GM19468 (cell line): Measurements from ENCODE around the gene NCLN.
"Not testable (repeated sequence)": the region's sequence is repeated elsewhere in the genome, so short reads cannot be mapped to it uniquely, and the experiment has no call there.

Source experiments
- ATAC-seq: cut with Tn5 transposase; IDR thresholded peaks from one replicate; pipeline ENCODE4 v1.9.1; 2021; ENCODE audit warnings: mild to moderate bottlenecking, moderate library complexity, moderate number of reproducible peaks; ENCODE audit not compliant: unreplicated experiment; ENCODE audit errors: extremely low read depth

The NCLN gene

DNA sequence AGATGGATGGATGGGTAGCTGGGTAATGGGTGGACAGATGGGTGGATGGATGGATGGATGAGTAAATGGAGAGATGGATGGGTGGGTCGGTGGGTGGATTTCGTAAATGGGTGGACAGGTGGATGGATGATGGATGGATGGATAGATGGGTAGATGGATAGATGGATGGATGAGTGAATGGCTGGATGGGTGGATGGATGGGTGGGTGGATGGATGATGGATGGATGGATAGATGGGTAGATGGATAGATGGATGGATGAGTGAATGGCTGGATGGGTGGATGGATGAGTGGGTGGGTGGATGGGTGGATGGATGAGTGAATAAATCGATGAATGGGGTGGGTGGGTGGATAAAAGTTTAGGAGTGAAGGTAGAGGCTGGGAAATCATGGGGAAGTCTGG lies 31.3 kb upstream of the NCLN start:
- not testable (repeated sequence) for ATAC-seq

DNA sequence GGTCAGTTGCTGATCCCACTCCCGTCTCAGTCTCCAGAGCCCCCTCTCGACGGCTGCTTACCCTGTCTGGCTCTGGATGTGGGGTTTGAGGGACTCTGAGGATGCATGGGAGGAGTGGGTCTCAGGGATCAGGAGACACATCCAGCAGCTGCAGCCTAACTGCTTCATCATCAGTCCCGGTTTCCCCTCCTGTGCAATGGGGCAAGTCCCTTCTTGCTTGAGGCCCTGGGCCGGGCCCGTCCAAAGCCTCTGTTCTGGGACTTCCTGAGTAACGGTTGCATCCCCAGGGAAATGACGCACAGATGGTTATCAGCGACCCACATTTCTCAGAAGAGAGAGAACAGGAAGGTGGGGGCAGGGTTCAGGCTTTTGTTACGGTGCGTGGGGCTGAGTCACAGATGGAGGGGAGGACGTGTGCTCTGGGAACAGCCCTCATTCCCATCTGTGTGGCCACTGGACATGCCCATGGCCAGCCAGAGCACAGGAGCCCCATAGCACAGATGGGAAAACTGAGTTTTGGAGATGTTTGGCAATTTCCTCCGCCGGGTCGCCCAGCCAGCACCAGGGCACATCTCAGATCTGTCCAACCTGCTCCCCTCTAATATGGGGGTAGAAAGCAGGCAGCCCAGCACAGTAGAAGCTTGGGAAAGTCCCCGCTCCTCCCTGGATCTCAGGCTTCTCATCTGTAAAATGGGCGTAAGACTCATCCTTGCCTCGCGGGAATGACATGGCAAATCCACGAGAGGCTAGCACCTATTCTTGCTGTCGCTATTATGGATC lies 30.6 kb upstream of the NCLN start:
- no peak for ATAC-seq

DNA sequence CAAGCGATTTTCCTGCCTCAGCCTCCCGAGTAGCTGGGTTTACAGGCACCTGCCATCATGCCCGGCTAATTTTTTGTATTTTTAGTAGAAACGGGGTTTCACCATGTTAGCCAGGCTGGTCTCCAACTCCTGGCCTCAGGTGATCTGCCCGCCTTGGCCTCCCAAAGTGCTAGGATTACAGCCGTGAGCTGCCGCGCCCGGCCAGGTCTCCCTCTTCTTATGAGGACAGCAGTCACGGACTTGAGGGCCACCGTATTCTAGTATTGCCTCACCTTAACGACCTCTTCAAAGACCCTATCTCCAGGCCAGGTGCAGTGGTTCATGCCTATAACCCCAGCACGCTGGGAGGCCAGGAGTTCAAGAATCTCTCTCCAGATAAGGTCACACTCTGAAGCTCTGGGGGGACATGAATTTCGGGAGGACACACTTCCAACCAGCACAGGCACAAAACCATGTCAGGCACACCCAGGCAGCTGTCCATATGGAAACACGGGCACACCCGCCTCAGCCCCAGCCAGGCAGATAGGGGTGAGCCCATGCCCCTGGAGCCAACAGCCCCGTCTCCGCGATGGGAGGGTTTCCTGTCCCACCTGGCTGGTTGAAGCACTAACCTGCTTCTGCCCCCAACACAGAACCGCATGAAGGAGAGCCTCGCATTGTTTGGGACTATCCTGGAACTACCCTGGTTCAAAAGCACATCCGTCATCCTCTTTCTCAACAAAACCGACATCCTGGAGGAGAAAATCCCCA lies 28.5 kb upstream of the NCLN start:
- ATAC-seq: no peak

DNA sequence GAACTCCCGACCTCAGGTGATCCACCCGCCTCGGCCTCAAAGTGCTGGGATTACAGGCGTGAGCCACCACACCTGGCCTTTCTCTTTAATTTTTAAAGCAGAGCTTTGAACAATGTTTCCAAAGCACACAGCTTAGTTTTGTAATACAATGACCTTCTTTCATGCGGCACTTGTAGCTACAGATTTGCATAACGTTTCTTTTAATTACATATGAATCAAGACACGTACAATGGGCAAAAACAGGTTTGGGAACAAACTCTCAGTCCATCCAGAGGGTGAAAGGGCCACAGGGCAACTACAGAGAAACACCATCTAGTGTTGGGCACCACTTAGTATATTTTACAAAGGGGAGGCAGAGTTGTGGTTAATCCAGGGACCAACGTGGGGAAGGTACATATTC lies 26.2 kb upstream of the NCLN start:
- no peak for ATAC-seq

DNA sequence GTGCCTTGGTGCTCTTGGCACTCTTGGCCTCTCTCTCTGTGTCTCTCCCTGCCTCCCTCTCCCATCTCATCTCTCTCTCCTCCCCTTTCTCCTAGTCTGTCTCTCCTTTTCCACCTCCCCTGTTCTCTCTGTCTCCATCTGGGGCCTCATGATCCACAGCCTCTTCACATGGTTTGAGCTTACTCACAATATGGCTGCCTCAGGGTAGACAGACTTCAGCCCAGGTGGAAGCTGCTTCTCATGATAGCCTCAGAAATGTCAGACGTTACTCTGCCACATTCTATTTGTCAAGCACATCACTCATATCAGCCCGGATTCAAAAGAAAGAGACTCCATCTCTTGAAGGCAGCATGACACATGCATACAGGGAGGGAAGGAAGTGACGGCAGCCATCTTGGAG lies 25.5 kb upstream of the NCLN start:
- ATAC-seq: no peak

DNA sequence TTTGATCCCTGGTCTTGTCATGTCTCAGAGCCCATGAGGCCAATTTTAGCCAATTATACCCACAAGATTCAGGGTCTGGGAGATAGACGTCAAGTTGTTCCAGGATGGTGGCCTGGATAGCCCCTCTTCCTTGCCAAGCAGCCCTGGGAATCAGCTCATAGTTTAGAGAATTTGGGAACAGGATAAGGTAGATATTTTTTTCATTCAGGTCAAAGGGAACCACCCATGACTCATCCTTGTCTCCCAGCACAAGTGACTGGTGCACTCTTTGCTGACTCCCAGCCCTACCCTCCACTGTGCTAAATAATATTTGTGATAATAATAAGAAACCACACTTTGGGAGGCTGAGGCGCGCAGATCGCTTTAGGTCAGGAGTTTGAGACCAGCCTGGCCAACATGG lies 24.3 kb upstream of the NCLN start:
- ATAC-seq: no peak

DNA sequence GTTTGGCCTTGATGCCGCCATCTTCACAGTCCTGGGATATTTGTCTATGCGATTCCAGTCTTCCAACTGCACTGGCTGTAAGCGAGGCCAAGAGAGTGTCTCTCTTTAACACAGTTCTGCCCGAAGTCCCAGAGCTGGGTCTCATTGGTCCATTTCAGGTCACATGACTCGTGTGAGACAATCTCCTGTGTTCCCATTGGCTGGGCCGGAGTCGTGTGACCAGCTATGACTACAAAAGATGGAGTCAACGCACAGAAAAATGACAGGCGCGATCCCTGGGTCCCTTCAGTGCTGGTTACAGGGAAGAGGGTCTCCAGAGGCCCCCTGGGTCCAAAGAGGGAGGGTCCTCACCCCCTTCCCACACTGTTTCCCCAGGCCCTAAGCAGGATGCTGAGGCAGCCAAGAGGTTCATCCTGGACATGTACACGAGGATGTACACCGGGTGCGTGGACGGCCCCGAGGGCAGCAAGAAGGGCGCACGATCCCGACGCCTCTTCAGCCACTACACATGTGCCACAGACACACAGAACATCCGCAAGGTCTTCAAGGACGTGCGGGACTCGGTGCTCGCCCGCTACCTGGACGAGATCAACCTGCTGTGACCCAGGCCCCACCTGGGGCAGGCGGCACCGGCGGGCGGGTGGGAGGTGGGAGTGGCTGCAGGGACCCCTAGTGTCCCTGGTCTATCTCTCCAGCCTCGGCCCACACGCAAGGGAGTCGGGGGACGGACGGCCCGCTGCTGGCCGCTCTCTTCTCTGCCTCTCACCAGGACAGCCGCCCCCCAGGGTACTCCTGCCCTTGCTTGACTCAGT lies 23.1 kb upstream of the NCLN start:
- ATAC-seq: no peak

DNA sequence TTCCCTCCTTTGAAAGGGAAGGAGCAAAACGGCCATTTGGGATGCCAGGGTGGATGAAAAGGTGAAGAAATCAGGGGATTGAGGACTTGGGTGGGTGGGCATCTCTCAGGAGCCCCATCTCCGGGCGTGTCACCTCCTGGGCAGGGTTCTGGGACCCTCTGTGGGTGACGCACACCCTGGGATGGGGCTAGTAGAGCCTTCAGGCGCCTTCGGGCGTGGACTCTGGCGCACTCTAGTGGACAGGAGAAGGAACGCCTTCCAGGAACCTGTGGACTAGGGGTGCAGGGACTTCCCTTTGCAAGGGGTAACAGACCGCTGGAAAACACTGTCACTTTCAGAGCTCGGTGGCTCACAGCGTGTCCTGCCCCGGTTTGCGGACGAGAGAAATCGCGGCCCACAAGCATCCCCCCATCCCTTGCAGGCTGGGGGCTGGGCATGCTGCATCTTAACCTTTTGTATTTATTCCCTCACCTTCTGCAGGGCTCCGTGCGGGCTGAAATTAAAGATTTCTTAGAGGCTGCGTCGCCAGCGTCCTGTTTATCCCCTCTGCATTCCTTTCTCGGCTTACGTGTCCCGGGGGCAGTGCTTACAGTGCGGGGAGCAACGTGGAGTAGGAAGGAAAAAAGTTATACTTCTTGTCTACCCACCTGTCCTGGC lies 22.4 kb upstream of the NCLN start:
- no peak for ATAC-seq

DNA sequence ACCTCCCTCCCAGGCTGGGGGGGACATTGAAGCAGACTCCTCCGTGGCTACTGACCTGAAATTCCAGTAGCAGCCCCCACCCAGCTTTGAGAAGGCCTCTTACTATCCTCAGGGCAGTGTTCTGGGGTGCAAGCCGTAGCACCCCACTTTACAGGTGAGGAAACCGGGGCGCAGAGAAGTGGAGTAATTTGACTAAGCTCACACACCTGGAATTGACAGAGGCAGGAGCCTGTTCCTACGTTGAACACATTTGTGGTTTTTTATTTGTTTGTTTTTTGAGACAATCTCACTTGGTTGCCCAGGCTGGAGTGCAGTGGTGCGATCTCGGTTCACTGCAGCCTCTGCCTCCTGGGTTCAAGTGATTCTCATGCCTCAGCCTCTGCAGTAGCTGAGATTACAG lies 21.8 kb upstream of the NCLN start:
- ATAC-seq: no peak

DNA sequence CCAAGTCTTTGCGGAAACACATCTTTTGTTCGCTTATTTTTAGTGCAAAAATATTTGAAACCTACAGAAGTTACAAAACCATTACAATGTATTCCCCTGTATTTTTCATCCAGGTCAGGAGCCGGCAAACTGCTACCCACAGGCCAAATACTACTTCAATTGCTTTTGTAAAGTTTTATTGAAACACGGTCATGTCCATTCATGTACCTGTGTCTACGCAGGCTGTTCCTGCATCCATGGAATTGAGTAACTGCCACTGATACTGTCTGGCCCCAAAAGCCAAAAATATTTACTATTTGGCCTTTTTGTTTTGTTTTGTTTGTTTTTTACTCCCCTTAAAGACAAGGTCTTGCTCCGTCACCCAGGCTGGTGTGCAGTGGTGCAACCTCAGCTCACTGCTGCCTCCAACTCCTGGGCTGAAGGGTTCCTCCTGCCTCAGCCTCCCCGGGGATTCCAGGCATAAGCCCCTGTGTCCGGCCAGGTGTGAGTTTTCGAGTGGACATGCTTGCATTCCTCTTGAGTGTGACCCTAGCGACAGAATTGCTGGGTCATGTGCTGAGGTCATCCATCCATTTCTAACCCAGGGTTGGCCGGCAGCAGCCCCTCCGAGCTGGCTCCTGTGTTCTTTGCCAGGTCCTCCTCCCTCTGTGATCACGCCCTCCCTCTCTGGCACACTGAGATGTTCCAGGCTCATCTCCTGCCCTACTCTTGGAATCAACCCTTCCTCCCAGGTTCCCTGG lies 18.0 kb upstream of the NCLN start:
- ATAC-seq: no peak

DNA sequence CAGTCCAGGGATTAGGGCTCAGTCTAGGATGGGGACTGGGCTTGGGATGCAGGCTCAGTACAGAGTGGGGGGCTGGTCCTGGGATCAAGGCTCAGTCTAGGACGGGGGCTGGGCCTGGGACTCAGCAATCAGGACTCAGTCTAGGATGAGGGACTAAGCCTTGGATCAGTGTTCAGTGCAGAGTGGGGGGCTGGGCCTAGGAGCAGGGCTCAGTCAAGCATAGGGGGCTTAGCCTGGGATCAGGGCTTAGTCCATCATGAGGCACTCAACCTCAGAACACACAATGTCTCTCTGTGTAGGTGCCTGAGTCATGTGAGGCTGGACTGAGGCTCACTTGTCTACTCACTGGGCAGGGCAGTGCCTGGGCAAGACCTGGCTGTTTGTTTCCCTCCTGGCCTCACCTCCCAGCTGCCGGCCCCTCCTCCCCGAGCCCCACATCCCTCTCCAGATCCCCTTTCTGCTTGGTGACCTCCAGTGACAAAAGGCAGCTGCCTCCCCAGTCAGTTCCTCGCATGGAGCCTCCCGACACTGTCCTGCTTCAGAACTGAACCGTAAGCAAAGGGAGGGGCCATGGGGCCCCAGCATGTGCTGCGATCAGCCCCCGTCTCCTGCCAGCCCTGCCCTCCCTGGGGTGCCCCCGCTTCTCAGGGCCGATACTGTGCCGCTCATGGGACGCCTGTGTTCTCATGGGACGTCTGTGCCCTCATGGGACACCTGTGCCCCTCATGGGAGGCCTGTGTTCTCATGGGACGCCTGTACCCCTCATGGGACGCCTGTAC lies 13.6 kb upstream of the NCLN start:
- no peak for ATAC-seq

DNA sequence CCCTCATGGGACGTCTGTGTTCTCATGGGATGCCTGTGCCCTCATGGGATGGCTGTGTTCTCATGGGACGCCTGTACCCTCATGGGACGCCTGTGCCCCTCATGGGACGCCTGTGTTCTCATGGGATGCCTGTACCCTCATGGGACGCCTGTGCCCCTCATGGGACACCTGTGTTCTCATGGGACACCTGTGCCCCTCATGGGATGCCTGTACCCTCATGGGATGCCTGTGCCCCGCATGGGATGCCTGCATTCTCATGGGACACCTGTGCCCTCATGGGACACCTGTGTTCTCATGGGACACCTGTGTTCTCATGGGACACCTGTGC lies 13.1 kb upstream of the NCLN start:
- ATAC-seq: not testable (repeated sequence)

DNA sequence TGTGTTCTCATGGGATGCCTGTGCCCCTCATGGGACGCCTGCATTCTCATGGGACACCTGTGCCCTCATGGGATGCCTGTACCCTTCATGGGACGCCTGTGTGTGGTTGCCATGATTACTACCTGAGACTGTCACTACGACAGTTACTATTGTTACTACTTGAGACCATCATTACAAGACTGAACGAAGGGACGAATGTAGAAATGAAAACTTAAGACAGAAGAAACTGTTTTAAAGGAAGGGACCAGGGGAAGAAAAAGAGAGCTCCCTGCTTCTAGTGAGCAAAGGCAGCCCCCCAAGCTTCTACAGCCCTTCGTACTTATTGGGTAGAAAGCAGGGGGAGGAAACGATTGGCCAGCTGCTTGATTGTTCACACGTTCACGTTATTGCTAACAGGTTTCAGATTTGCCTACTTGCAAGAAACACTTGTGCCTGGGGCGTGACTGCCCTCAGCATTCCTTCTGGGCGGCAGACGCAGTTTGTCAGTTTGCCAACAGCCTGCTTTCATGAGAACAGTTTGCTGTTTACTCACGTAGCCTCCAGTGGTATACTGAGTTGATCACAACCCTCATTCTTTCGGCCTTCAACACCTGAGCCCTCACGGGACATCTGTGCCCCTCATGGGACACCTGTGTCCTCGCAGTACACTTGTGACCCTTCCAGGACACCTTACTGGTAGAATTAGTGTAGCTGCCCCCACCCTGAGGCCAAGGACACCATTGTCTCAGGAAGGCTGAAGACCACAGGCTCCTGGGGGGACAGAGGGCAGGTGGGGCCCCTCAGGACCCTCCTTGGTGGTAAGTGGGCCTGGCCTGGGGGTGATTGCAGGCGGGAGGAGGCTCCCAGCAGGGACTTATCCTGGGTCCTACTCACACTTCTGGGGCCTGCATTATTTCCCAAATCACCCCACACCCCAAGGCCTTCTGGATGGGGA lies 9.7 kb upstream of the NCLN start:
- no peak for ATAC-seq

DNA sequence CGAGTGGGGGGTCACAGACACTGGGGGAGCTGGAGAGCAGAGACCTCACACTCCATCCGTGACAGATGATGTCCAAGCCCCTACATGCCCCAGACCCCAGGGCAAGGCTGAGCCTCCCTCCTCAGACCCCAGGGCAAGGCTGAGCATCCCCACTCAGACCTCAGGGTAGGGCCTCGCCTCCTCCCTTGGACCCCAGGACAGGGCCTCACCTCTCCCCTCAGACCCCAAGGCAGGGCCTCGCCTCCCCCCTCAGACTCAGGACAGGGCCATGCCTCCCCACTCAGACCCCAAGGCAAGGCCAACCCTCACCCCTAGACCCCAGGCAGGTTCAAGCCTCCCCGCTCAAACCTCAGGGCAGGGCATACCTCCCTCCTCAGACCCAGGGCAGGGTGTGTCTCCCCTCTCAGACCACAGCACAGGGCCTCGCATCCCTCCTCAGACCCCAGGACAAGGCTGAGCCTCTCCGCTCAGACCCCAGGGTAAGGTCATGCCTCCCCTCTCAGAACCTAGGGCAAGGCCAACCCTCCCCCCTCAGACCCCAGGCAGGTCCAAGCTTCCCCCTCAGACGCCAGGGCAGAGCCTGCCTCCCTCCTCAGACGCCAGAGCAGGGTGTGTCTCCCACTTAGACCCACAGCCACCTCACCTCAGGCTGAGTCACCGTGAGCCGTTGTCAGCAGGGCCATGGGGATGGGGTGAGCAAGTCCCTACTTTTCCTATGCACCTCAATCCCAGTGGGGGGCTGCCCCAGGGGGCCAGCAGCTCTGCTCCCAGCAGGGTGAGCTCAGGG lies 8.8 kb upstream of the NCLN start:
- ATAC-seq: no peak

DNA sequence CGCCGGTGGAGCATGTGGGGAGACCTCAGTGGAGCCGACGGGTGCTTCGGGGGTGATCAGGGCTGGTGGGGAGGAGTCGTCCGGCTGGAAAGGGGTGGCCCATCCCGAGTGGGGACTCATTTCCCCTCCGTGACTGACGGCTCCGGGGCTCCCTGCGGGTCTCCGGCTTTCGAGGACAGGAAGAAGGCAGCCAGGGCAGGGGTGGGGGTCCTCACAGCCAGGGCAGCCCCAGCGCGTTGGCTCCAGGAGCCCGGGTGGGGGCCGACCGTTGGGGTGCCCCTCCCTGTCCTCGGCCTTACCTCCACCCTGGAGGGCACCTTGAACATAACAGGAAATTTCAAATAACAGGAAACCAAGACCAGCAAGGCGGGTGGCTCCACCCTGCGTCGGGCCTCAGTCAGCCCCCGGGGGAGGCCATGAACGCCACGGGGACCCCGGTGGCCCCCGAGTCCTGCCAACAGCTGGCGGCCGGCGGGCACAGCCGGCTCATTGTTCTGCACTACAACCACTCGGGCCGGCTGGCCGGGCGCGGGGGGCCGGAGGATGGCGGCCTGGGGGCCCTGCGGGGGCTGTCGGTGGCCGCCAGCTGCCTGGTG lies 7.3 kb upstream of the NCLN start, which contains the start of gene S1PR4:
TSS of gene S1PR4 (plus strand) at position 393 of the 596 bp plus-strand sequence. CDS start at position 417, 24 bp downstream.
- no peak for ATAC-seq

DNA sequence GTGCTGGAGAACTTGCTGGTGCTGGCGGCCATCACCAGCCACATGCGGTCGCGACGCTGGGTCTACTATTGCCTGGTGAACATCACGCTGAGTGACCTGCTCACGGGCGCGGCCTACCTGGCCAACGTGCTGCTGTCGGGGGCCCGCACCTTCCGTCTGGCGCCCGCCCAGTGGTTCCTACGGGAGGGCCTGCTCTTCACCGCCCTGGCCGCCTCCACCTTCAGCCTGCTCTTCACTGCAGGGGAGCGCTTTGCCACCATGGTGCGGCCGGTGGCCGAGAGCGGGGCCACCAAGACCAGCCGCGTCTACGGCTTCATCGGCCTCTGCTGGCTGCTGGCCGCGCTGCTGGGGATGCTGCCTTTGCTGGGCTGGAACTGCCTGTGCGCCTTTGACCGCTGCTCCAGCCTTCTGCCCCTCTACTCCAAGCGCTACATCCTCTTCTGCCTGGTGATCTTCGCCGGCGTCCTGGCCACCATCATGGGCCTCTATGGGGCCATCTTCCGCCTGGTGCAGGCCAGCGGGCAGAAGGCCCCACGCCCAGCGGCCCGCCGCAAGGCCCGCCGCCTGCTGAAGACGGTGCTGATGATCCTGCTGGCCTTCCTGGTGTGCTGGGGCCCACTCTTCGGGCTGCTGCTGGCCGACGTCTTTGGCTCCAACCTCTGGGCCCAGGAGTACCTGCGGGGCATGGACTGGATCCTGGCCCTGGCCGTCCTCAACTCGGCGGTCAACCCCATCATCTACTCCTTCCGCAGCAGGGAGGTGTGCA lies 6.6 kb upstream of the NCLN start:
- no peak for ATAC-seq
